Suppressor macrophage treated with lipopolysaccharide for 4 hours (primary cell): ENCODE measurements around the gene GSK3B.
"Not testable (repeated sequence)": the region's sequence is repeated elsewhere in the genome, so short reads cannot be mapped to it uniquely, and the experiment has no call there.

ENCODE experiments used
- DNase-seq: peaks from one replicate; pipeline ENCODE4 v3.0.0-alpha.2; 2020

GSK3B gene

GRCh38 chr3:119927190-119927589 is 167.1 kb downstream of the GSK3B start:
- no peak for DNase-seq

- no peak for DNase-seq
Measured at GRCh38 chr3:119924111-119925094, 169.8 kb downstream of the GSK3B start.

- DNase-seq, result no peak
Measured at GRCh38 chr3:119918992-119919933, 175.0 kb downstream of the GSK3B start.

GRCh38 chr3:119913021-119913420 is 181.2 kb downstream of the GSK3B start:
- no peak for DNase-seq

GRCh38 chr3:119912220-119912619 is 182.0 kb downstream of the GSK3B start:
- DNase-seq, result peak; percentile 68

GRCh38 chr3:119911748-119912147 is 182.5 kb downstream of the GSK3B start:
- no peak for DNase-seq

- DNase-seq, result no peak
Measured at GRCh38 chr3:119902061-119902460, 192.2 kb downstream of the GSK3B start.

GRCh38 chr3:119901148-119901547 is 193.1 kb downstream of the GSK3B start:
- DNase-seq, result no peak

GRCh38 chr3:119899192-119899511 is 195.1 kb downstream of the GSK3B start:
- no peak for DNase-seq

GRCh38 chr3:119898478-119899191 is 195.6 kb downstream of the GSK3B start:
- no peak for DNase-seq

- DNase-seq, result peak; percentile 52
Measured at GRCh38 chr3:119894195-119894594, 200.1 kb downstream of the GSK3B start.

GRCh38 chr3:119893769-119894168 is 200.5 kb downstream of the GSK3B start:
- no peak for DNase-seq

- peak; percentile 72 for DNase-seq
Measured at GRCh38 chr3:119891944-119892721, 202.1 kb downstream of the GSK3B start.

GRCh38 chr3:119888681-119889080 is 205.6 kb downstream of the GSK3B start:
- not testable (repeated sequence) for DNase-seq

GRCh38 chr3:119885746-119886530 is 208.3 kb downstream of the GSK3B start:
- DNase-seq, result no peak

- no peak for DNase-seq
Measured at GRCh38 chr3:119884161-119884557, 210.1 kb downstream of the GSK3B start.

- DNase-seq, result no peak
Measured at GRCh38 chr3:119883461-119884160, 210.6 kb downstream of the GSK3B start.

- DNase-seq, result no peak
Measured at GRCh38 chr3:119880966-119881365, 213.3 kb downstream of the GSK3B start.

- peak; percentile 43 for DNase-seq
Measured at GRCh38 chr3:119873646-119874045, 220.6 kb downstream of the GSK3B start.

- no peak for DNase-seq
Measured at GRCh38 chr3:119872773-119873172, 221.5 kb downstream of the GSK3B start.

GRCh38 chr3:119871571-119871970 is 222.7 kb downstream of the GSK3B start:
- no peak for DNase-seq
